HepG2 (cell line): ENCODE results near the gene IP6K1. TPM values are rescaled to one million over a fixed set of nuclear protein-coding genes. Genes with fewer than 3 reads are reported as not detected.

Source experiments
- ATAC-seq: fragments of 200-7000 bp; cut with Tn5 transposase; 3 replicates; pipeline ENCODE4 v1.9.1; 2020; ENCODE audit warnings: mild to moderate bottlenecking, moderate library complexity
- BruUV-seq: library from RNA; stranded (reverse); fragments of 400-500 nt; replicated peaks from 2 replicates; lab custom pipeline; 2021; lab: Mats Ljungman, UMichigan
- CTCF ChIA-PET: fragments of 300-600 bp; formaldehyde crosslinking; extraction: SDS; loops from one replicate; lab custom pipeline; 2021; ENCODE audit warnings: low total read pairs, inconsistent platforms, low intra/inter-chr PET ratio; lab: Yijun Ruan, JAX
- POLR2A ChIA-PET: fragments of 350-600 bp; sonication (Branson Sonifier 250); formaldehyde crosslinking; loops from one replicate; lab custom pipeline; 2020; ENCODE audit warnings: antibody characterized with exemption, inconsistent platforms; lab: Yijun Ruan, JAX
- DNase-seq: peaks from one replicate; pipeline ENCODE4 v3.0.0-alpha.2; 2015; ENCODE audit warnings: low spot score
- FAIRE-seq: peaks from 3 replicates; lab custom pipeline; 2011; peaks lifted over from hg19 to GRCh38; lab: Jason Lieb, UNC
- H2AFZ ChIP-seq: one replicate; pipeline ENCODE4 v1.6.1; 2011; ENCODE audit warnings: low read length, inconsistent platforms
- H3K27ac ChIP-seq: fragments of 300-600 bp; 3 replicates; pipeline ENCODE4 v1.8.0; 2011; ENCODE audit warnings: mixed run types, mild to moderate bottlenecking, mixed read lengths, low read length, inconsistent platforms; ENCODE audit not compliant: insufficient read depth; ENCODE audit errors: extremely low read length
- H3K27me3 ChIP-seq, 2 experiments: fragments of 200-600 bp in 1 of 2; 2 replicates in 1 of 2; 3 replicates in 1 of 2; pipeline versions ENCODE4 v1.6.0 to v1.8.0; 2011; ENCODE audit warnings: low read length in 2 of 2, mild to moderate bottlenecking in 2 of 2, moderate library complexity in 2 of 2, inconsistent platforms in 1 of 2; ENCODE audit not compliant: insufficient read depth in 2 of 2, control insufficient read depth in 1 of 2
- H3K36me3 ChIP-seq, 2 experiments: fragments of 200-600 bp in 1 of 2; replicated peaks in 1 of 2; 2 replicates in 1 of 2; 3 replicates in 1 of 2; pipeline versions ENCODE4 v1.5.1 to v1.8.0; 2011; ENCODE audit warnings: low read length in 2 of 2, inconsistent platforms in 1 of 2; ENCODE audit not compliant: insufficient read depth in 2 of 2, control insufficient read depth in 1 of 2
- H3K4me1 ChIP-seq: 2 replicates; pipeline ENCODE4 v1.5.1; 2012; ENCODE audit warnings: low read length, inconsistent platforms; ENCODE audit not compliant: insufficient read depth
- H3K4me2 ChIP-seq: 2 replicates; pipeline ENCODE4 v1.6.0; 2011; ENCODE audit warnings: low read depth, low read length, inconsistent platforms
- H3K4me3 ChIP-seq, 3 experiments: fragments of 200-600 bp in 1 of 3; sonication (generic), shearing (Covaris generic) in 1 of 3; replicated peaks in 1 of 3; 2 replicates each; pipeline ENCODE4 v1.5.1; 2011 to 2016; ENCODE audit warnings: low read length in 3 of 3, inconsistent platforms in 2 of 3, low read depth in 2 of 3, mild to moderate bottlenecking in 2 of 3, control low read depth in 1 of 3, mixed read lengths in 1 of 3; ENCODE audit not compliant: insufficient read depth in 1 of 3
- H3K79me2 ChIP-seq: one replicate; pipeline ENCODE4 v1.6.1; 2011; ENCODE audit warnings: low read length, inconsistent platforms; ENCODE audit not compliant: insufficient read depth
- H3K9ac ChIP-seq: 2 replicates; pipeline ENCODE4 v1.6.0; 2011; ENCODE audit warnings: mild to moderate bottlenecking, low read depth, low read length, inconsistent platforms; ENCODE audit not compliant: insufficient read depth
- H3K9me3 ChIP-seq: 2 replicates; pipeline ENCODE4 v1.5.1; 2012; ENCODE audit warnings: mild to moderate bottlenecking, low read length
- H4K20me1 ChIP-seq: 2 replicates; pipeline ENCODE4 v1.6.0; 2011; ENCODE audit warnings: inconsistent platforms, mild to moderate bottlenecking, low read length, moderate library complexity; ENCODE audit not compliant: insufficient read depth
- SPEN ChIP-seq: sonication (generic); formaldehyde crosslinking; IDR thresholded peaks from 2 replicates; pipeline ENCODE4 v1.5.1; 2020; ENCODE audit warnings: low read depth, mild to moderate bottlenecking, missing genetic modification reagents
- WGBS: methylation state at CpG from one replicate; pipeline ENCODE4 v1.1.6; 2017; ENCODE audit warnings: low lambda C conversion rate; 5-methylcytosine and 5-hydroxymethylcytosine counted together
- in situ Hi-C: cut with HindIII; loops from 2 replicates; pipeline ENCODE4 v1.10.0; 2017; ENCODE audit warnings: low pct_unique_long_range_greater_than_20kb; ENCODE audit not compliant: extremely low pct_ligation_motif_present
- intact Hi-C: fragments of 100-400 bp; cut with micrococcal nuclease; formaldehyde crosslinking; loops from one replicate; pipeline ENCODE4 v1.10.0; 2022; ENCODE audit not compliant: unreplicated experiment
- polyA plus RNA-seq, 8 experiments: library from polyadenylated mRNA; depleted of rRNA in 3 of 8; stranded (reverse) in 7 of 8; unstranded in 1 of 8; fragments of >200 nt; fragmentation: Illumina TruSeq in 4 of 8; extraction: Trizol in 4 of 8; gene quantifications; 2 replicates each; pipeline versions ENCODE4 v1.2.1 to v1.2.3, GENCODE V29; 2011 to 2016; ENCODE audit warnings: low read depth in 4 of 8, missing spikeins in 1 of 8, mixed read lengths in 1 of 8; ENCODE audit not compliant: insufficient read depth in 1 of 8
- total RNA-seq, 5 experiments: library from RNA; depleted of rRNA; stranded (reverse); fragments of >200 nt; fragmentation: Illumina TruSeq; extraction: Trizol; gene quantifications; 2 replicates each; pipeline ENCODE4 v1.2.3, GENCODE V29; 2016; ENCODE audit warnings: low read depth in 1 of 5
- TF ChIP-seq, protein P1 (sequence below): sonication (generic); formaldehyde crosslinking; IDR thresholded peaks from 2 replicates; pipeline ENCODE4 v1.5.1; 2020; ENCODE audit warnings: mild to moderate bottlenecking, missing genetic modification reagents, moderate library complexity
- TF ChIP-seq, protein P2 (sequence below): sonication (generic); formaldehyde crosslinking; IDR thresholded peaks from 2 replicates; pipeline ENCODE4 v1.4.0; 2020; ENCODE audit warnings: missing genetic modification reagents
- TF ChIP-seq, protein P3 (sequence below): sonication (generic); formaldehyde crosslinking; IDR thresholded peaks from 2 replicates; pipeline ENCODE4 v1.5.0; 2020; ENCODE audit warnings: mild to moderate bottlenecking, missing genetic modification reagents, borderline replicate concordance
- TF ChIP-seq, protein P4 (sequence below): sonication (generic); formaldehyde crosslinking; IDR thresholded peaks from 2 replicates; pipeline ENCODE4 v1.9.0; 2021; ENCODE audit warnings: missing genetic modification reagents, borderline replicate concordance
- TF ChIP-seq, protein P5 (sequence below): sonication (generic); formaldehyde crosslinking; conservative IDR thresholded peaks from 2 replicates; pipeline ENCODE4 v1.4.0; 2020; ENCODE audit warnings: mild to moderate bottlenecking, missing genetic modification reagents, moderate library complexity

IP6K1 gene
- total and polyA plus RNA-seq, 2 of the 13 experiments (the other 11 are each of a cell fraction or from before 2014, with no cell fraction given), result 17.7 to 29.7 TPM

DNA sequence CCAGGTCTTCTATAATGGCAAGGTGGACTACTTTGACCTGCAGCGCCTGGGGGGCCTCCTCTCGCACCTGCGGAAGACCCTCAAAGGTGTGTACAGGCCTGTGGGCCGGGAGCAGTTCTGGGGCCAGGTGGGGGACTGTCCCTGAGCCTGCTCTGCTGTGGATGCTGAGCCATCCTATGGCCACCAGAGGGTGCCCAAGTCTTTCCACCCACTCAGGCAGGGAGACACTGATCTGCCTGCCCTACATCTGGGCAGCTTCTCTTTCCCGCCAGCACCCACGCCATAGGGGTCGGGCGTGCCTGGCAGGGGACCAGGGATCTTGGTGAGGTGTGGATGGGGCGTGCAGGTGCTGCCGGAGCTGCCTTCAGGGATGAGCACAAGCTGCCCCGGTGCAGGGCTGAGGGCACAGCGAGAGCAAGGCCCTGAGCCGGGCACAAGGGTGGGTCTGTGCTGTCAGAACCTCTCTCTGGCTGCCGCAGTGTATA lies 82.9 kb downstream of the IP6K1 start:
- ChIA-PET POLR2A (no interaction called here), CTCF (interaction anchor here (1.7 to 2.3 kb wide), 2 partner anchors 136 to 203 kb away, joined by 7 to 14 read pairs; no protein-coding TSS in a partner anchor)
- DNase-seq, result peak; percentile 60
- 80% methylated on average over 12 of the region's 14 CpGs for WGBS
- no peaks in the 10 kb centered on the region for H3K9me3 ChIP-seq
- H3K36me3 ChIP-seq, result peaks cover 37 to 77% of the 10 kb centered on the region in 2 experiments
- H3K4me3 ChIP-seq, result no peak overlapping the region
- H3K9ac ChIP-seq, result no peak overlapping the region
- H3K4me1 ChIP-seq, result no peaks in the 10 kb centered on the region
- FAIRE-seq, result peak; percentile 57
- ATAC-seq, result peak; percentile 87
- no peaks in the 10 kb centered on the region; a peak in 1 of 5 replicates for H3K27me3 ChIP-seq
- intact Hi-C loops (loop anchor here (1.0 to 2.0 kb wide), 2 partner anchors 136 to 203 kb away; no protein-coding TSS in a partner anchor), in situ Hi-C loops (loop anchor here (5.0 kb wide), 2 partner anchors 134 to 204 kb away; no protein-coding TSS in a partner anchor)
- no peaks in the 10 kb centered on the region for H4K20me1 ChIP-seq
- H3K27ac ChIP-seq, result no peak overlapping the region
- H3K79me2 ChIP-seq, result no peaks in the 10 kb centered on the region
- H3K4me2 ChIP-seq, result no peak overlapping the region
- no peak overlapping the region for H2AFZ ChIP-seq
- BruUV-seq, result no TSS peak
- TF ChIP-seq, protein P1, sequence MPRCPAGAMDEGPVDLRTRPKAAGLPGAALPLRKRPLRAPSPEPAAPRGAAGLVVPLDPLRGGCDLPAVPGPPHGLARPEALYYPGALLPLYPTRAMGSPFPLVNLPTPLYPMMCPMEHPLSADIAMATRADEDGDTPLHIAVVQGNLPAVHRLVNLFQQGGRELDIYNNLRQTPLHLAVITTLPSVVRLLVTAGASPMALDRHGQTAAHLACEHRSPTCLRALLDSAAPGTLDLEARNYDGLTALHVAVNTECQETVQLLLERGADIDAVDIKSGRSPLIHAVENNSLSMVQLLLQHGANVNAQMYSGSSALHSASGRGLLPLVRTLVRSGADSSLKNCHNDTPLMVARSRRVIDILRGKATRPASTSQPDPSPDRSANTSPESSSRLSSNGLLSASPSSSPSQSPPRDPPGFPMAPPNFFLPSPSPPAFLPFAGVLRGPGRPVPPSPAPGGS (CRISPR knock-in tag), result no peak
- TF ChIP-seq, protein P2, sequence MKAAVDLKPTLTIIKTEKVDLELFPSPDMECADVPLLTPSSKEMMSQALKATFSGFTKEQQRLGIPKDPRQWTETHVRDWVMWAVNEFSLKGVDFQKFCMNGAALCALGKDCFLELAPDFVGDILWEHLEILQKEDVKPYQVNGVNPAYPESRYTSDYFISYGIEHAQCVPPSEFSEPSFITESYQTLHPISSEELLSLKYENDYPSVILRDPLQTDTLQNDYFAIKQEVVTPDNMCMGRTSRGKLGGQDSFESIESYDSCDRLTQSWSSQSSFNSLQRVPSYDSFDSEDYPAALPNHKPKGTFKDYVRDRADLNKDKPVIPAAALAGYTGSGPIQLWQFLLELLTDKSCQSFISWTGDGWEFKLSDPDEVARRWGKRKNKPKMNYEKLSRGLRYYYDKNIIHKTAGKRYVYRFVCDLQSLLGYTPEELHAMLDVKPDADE (CRISPR knock-in tag), result no peak
- TF ChIP-seq, protein P3, sequence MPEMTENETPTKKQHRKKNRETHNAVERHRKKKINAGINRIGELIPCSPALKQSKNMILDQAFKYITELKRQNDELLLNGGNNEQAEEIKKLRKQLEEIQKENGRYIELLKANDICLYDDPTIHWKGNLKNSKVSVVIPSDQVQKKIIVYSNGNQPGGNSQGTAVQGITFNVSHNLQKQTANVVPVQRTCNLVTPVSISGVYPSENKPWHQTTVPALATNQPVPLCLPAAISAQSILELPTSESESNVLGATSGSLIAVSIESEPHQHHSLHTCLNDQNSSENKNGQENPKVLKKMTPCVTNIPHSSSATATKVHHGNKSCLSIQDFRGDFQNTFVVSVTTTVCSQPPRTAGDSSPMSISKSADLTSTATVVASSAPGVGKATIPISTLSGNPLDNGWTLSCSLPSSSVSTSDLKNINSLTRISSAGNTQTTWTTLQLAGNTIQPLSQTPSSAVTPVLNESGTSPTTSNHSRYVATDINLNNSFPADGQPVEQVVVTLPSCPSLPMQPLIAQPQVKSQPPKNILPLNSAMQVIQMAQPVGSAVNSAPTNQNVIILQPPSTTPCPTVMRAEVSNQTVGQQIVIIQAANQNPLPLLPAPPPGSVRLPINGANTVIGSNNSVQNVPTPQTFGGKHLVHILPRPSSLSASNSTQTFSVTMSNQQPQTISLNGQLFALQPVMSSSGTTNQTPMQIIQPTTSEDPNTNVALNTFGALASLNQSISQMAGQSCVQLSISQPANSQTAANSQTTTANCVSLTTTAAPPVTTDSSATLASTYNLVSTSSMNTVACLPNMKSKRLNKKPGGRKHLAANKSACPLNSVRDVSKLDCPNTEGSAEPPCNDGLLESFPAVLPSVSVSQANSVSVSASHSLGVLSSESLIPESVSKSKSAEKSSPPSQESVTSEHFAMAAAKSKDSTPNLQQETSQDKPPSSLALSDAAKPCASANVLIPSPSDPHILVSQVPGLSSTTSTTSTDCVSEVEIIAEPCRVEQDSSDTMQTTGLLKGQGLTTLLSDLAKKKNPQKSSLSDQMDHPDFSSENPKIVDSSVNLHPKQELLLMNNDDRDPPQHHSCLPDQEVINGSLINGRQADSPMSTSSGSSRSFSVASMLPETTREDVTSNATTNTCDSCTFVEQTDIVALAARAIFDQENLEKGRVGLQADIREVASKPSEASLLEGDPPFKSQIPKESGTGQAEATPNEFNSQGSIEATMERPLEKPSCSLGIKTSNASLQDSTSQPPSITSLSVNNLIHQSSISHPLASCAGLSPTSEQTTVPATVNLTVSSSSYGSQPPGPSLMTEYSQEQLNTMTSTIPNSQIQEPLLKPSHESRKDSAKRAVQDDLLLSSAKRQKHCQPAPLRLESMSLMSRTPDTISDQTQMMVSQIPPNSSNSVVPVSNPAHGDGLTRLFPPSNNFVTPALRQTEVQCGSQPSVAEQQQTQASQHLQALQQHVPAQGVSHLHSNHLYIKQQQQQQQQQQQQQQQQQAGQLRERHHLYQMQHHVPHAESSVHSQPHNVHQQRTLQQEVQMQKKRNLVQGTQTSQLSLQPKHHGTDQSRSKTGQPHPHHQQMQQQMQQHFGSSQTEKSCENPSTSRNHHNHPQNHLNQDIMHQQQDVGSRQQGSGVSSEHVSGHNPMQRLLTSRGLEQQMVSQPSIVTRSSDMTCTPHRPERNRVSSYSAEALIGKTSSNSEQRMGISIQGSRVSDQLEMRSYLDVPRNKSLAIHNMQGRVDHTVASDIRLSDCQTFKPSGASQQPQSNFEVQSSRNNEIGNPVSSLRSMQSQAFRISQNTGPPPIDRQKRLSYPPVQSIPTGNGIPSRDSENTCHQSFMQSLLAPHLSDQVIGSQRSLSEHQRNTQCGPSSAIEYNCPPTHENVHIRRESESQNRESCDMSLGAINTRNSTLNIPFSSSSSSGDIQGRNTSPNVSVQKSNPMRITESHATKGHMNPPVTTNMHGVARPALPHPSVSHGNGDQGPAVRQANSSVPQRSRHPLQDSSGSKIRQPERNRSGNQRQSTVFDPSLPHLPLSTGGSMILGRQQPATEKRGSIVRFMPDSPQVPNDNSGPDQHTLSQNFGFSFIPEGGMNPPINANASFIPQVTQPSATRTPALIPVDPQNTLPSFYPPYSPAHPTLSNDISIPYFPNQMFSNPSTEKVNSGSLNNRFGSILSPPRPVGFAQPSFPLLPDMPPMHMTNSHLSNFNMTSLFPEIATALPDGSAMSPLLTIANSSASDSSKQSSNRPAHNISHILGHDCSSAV (CRISPR knock-in tag), result no peak
- TF ChIP-seq, protein P4, sequence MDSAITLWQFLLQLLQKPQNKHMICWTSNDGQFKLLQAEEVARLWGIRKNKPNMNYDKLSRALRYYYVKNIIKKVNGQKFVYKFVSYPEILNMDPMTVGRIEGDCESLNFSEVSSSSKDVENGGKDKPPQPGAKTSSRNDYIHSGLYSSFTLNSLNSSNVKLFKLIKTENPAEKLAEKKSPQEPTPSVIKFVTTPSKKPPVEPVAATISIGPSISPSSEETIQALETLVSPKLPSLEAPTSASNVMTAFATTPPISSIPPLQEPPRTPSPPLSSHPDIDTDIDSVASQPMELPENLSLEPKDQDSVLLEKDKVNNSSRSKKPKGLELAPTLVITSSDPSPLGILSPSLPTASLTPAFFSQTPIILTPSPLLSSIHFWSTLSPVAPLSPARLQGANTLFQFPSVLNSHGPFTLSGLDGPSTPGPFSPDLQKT (CRISPR knock-in tag), result no peak
- peak; percentile 46; the same call in 1 of the 2 replicates for TF ChIP-seq SPEN (CRISPR knock-in tag)
- TF ChIP-seq, protein P5, sequence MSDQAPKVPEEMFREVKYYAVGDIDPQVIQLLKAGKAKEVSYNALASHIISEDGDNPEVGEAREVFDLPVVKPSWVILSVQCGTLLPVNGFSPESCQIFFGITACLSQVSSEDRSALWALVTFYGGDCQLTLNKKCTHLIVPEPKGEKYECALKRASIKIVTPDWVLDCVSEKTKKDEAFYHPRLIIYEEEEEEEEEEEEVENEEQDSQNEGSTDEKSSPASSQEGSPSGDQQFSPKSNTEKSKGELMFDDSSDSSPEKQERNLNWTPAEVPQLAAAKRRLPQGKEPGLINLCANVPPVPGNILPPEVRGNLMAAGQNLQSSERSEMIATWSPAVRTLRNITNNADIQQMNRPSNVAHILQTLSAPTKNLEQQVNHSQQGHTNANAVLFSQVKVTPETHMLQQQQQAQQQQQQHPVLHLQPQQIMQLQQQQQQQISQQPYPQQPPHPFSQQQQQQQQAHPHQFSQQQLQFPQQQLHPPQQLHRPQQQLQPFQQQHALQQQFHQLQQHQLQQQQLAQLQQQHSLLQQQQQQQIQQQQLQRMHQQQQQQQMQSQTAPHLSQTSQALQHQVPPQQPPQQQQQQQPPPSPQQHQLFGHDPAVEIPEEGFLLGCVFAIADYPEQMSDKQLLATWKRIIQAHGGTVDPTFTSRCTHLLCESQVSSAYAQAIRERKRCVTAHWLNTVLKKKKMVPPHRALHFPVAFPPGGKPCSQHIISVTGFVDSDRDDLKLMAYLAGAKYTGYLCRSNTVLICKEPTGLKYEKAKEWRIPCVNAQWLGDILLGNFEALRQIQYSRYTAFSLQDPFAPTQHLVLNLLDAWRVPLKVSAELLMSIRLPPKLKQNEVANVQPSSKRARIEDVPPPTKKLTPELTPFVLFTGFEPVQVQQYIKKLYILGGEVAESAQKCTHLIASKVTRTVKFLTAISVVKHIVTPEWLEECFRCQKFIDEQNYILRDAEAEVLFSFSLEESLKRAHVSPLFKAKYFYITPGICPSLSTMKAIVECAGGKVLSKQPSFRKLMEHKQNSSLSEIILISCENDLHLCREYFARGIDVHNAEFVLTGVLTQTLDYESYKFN, result no peak
